ENCODE measurements around the gene GATA5.
"Not testable (repeated sequence)": the region's sequence is repeated elsewhere in the genome, so short reads cannot be mapped to it uniquely, and the experiment has no call there.

GATA5 gene

DNA sequence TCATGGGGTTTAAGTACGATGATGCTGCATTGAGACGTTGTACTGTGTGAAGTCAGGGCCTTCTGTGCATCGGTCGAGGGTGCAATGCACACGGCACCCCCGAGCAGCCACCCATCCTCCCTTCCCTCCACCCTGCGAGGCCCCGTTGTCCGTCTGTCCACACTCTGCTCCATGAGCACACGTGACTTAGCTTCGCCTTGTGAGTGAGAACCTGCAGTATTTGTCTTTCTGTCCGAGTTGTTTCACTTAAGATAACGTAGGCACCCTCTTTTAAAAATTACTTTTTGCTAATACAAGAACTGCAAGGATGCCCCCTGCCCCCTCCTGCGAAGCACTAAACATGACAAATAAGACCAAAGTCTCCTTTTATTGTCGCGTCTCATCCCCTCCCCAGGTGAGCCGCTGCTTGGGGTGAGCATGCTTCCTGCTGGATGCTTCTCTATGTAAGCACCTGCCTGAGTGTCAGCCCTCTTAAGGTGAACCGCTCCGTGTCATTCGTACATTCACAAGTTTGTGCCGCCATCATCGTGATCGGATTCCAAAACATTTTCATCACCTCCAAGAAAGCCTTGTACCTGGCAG is 44.8 kb downstream of the GATA5 start:
- no peaks in the 10 kb centered on the region for H3K36me3 ChIP-seq (ENCODE audit: control insufficient read depth, insufficient read depth, low read length, severe bottlenecking)
- H3K4me1 ChIP-seq (ENCODE audit: control insufficient read depth, insufficient read depth, low read length), result peaks cover 6% of the 10 kb centered on the region
- DNase-seq (ENCODE audit: low read depth), result no peak
- H3K4me3 ChIP-seq (ENCODE audit: low read length), result no peak overlapping the region
- H3K9ac ChIP-seq (ENCODE audit: low read length), result no peak overlapping the region
- peaks cover 63% of the 10 kb centered on the region for H3K27me3 ChIP-seq (replicated peaks; ENCODE audit: control insufficient read depth, insufficient read depth, low read length)
- H3K9me3 ChIP-seq (ENCODE audit: control insufficient read depth, low read length), result no peaks in the 10 kb centered on the region

DNA sequence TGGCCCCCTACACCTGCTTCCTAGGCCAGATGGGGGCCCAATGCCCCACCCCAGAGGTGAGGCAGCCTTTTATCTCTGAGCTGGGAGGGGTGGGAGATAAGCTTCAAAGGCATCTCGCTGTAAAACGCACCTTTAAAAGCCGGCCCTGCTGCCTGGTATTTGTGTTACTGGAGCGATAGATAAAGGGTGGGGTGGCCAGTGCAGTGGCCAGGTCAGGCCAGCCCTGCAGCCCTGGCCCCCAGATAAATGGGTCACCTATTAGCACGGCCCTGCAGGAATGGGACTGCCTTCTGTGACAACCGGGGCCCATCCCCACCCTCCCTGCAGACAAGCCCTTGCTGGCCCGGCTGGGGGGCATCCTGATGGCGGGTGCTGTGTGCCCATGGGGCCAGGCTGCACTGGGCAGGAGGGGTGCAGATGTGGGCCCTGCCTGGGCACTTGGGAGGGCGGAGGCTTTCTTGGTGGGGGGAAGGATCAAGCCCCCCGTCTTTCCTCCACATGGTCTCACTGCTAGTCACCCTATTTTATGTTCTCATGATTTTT is 45.4 kb downstream of the GATA5 start:
- H3K4me1 ChIP-seq (ENCODE audit: control insufficient read depth, insufficient read depth, low read length), result peaks cover 6% of the 10 kb centered on the region
- H3K36me3 ChIP-seq (ENCODE audit: control insufficient read depth, insufficient read depth, low read length, severe bottlenecking), result no peaks in the 10 kb centered on the region
- H3K9ac ChIP-seq (ENCODE audit: low read length), result no peak overlapping the region
- DNase-seq (ENCODE audit: low read depth), result no peak
- peaks cover 63% of the 10 kb centered on the region for H3K27me3 ChIP-seq (replicated peaks; ENCODE audit: control insufficient read depth, insufficient read depth, low read length)
- H3K9me3 ChIP-seq (ENCODE audit: control insufficient read depth, low read length), result no peaks in the 10 kb centered on the region
- no peak overlapping the region for H3K4me3 ChIP-seq (ENCODE audit: low read length)

DNA sequence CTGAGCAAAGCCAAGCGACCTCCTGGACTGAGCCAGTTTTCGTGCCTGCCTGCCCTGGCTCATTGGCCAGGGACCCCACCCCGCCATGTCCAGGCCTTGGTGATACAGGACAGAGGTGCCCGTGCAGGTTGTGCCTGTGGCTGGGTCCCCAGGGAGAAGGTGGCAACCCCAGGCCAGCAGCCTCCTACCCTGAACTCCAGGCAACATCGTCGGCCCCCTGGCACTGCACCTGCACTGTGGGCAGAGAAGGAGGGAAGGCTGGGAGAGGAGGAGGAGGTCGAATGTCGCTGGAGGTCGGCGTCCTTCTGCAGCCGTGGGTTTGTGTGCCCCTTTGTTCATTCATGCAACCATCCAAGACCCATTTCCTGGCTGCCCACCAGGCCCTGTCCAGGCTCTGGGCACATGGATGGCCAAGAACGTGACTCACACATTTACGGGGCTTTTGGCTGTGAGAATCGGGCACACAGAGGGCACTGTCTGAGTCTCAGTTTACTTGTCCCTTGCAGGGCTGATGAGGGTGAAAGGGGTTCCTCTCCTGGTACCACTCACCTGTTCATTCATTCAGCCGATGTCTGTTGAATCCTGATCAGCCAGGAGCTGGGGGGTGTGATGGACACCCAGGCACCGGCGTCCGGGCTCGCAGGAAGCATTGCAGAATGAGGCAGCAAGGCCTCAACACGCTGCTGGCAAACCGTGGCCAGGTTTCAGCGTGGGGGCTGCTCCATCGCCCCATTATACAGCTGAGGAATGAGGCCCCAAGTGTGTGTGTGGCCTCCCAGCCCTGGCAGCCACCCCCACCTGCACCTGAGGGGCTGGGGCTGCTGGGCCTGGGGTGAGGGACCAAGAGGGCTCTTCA is 46.1 kb downstream of the GATA5 start:
- no peak for DNase-seq (ENCODE audit: low read depth)
- no peaks in the 10 kb centered on the region for H3K9me3 ChIP-seq (ENCODE audit: control insufficient read depth, low read length)
- H3K27me3 ChIP-seq (replicated peaks; ENCODE audit: control insufficient read depth, insufficient read depth, low read length), result peaks cover 61% of the 10 kb centered on the region
- no peak overlapping the region for H3K9ac ChIP-seq (ENCODE audit: low read length)
- H3K4me3 ChIP-seq (ENCODE audit: low read length), result no peak overlapping the region
- peaks cover 6% of the 10 kb centered on the region for H3K4me1 ChIP-seq (ENCODE audit: control insufficient read depth, insufficient read depth, low read length)
- H3K36me3 ChIP-seq (ENCODE audit: control insufficient read depth, insufficient read depth, low read length, severe bottlenecking), result no peaks in the 10 kb centered on the region

DNA sequence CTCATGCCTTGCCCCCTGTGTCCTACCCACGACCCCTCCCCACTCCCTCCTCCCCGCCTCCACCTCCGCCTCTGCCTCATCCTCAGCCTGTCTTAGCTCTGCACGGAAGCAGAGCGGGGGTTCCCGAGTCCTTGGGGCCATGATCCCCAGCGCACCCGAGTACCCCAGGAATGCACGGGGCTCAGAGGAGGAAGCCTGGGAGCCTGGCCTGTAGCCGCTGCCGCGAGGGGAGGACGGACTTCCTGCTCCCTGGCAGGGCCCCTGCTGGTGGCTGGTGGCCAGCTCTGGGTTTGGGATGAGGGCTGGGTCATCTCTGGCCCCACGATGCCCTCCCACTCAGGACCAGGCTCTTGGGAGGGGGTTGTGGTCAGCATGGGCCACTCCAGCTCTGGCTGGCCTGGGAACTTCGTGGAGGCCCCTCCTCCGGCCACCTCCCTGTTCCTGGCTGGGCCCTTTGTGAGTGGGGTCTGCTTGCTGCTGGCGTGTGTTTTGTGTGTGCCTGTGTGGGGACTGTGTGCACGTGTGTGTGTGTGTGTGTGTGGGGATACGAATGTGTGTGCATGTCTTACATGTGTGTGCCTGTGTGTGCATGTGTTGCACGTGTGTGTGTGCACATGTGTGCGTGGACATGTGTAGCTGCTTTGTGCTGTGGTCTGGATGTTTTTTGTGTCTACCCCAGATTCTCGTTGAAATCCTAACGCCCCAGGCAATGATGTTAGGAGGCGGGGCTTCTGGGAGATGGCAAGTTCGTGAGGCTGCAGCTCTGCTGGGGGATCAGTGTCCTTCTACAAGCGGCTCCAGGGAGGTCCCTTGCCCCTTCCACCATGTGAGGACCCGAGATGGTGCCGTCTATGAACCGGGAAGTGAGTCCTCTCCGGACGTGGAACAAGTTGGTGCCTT is 47.1 kb downstream of the GATA5 start:
- peaks cover 1% of the 10 kb centered on the region for H3K4me1 ChIP-seq (ENCODE audit: control insufficient read depth, insufficient read depth, low read length)
- H3K9ac ChIP-seq (ENCODE audit: low read length), result no peak overlapping the region
- peaks cover 59% of the 10 kb centered on the region for H3K27me3 ChIP-seq (replicated peaks; ENCODE audit: control insufficient read depth, insufficient read depth, low read length)

DNA sequence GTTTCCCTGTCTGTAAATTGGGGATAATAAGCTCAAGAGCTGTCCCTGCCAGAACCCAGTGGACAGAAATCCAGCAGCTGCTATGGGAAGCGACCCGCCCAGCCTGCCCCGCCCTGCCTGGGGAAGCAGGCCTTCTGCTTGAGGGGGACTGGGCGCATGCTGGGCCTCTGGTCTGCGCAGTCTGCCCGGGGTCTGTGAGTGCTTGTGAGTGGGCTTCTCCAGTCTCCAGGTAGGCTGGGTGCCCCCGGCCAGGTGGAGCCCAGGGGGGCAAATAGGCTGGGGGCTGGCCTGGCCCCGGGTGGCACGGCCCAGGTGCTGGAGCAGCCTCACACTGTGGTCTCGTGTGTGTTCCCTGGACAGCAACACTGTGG is 47.8 kb downstream of the GATA5 start:
- Histone ChIP-seq H3K4me1 (ENCODE audit: control insufficient read depth, insufficient read depth, low read length) (no peaks in the 10 kb centered on the region), H3K9ac (ENCODE audit: low read length) (no peak overlapping the region), H3K27me3 (replicated peaks; ENCODE audit: control insufficient read depth, insufficient read depth, low read length) (peaks cover 59% of the 10 kb centered on the region), H3K4me3 (ENCODE audit: low read length) (no peak overlapping the region), H3K36me3 (ENCODE audit: control insufficient read depth, insufficient read depth, low read length, severe bottlenecking) (no peaks in the 10 kb centered on the region), H3K9me3 (ENCODE audit: control insufficient read depth, low read length) (no peaks in the 10 kb centered on the region)
- DNase-seq (ENCODE audit: low read depth), result no peak

More for the DNA sequence above, 47.1 kb downstream of the GATA5 start:
- DNase-seq (ENCODE audit: low read depth), result peak; percentile 8
- Histone ChIP-seq H3K36me3 (ENCODE audit: control insufficient read depth, insufficient read depth, low read length, severe bottlenecking) (no peaks in the 10 kb centered on the region), H3K4me3 (ENCODE audit: low read length) (no peak overlapping the region), H3K9me3 (ENCODE audit: control insufficient read depth, low read length) (no peaks in the 10 kb centered on the region)

DNA sequence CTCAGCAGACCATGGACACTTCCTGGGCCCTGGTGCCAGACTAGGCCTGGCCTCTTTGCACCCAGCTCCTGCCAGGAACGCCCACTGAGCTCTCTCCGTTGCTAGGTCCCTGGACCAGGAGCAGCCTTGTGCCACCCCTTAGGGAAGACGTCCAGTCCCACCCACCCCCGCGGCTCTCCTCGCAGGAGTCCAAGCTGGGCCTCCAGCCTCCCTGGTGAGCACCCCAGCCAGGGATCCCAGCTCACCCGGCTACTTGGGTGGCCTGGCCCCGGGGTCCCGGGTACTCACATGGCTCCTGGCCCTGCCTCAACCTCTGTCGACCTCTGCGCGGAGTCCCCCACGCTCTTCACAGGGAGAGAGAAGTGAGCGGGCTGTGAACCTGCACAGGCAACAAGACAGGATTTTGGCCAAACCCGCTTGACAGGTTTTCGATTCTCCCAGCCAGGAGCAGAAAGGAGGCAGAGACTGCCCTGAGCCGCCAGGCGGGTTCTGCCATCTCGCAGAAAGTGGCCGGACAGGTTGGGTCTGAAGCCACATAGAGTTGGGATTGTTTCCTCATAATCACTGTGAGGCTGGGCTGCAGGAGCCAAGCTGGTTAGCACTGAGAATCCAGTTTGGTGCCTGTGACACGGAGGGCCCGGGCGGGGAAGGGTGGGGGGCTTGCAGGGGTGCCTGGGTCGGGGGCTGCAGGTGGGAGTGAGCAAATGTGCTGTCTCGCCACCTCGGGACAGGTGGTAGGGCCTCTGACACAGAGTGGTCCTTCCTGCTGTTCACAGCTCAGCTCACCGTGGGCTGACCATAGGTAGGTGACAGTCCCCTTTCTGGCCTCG is 48.4 kb downstream of the GATA5 start, which contains the start of gene RBBP8NL:
Gene RBBP8NL, minus strand, starts transcription at position 368 of the 830 bp plus-strand sequence. CDS start 7,892 bp downstream, outside the sequence.
- Histone ChIP-seq H3K36me3 (ENCODE audit: control insufficient read depth, insufficient read depth, low read length, severe bottlenecking) (no peaks in the 10 kb centered on the region), H3K4me1 (ENCODE audit: control insufficient read depth, insufficient read depth, low read length) (no peaks in the 10 kb centered on the region), H3K4me3 (ENCODE audit: low read length) (no peak within 1 kb of the TSS), H3K9ac (ENCODE audit: low read length) (no peak within 1 kb of the TSS), H3K9me3 (ENCODE audit: control insufficient read depth, low read length) (no peaks in the 10 kb centered on the region), H3K27me3 (replicated peaks; ENCODE audit: control insufficient read depth, insufficient read depth, low read length) (peaks cover 56% of the 10 kb centered on the region)
- DNase-seq (ENCODE audit: low read depth), result no peak

DNA sequence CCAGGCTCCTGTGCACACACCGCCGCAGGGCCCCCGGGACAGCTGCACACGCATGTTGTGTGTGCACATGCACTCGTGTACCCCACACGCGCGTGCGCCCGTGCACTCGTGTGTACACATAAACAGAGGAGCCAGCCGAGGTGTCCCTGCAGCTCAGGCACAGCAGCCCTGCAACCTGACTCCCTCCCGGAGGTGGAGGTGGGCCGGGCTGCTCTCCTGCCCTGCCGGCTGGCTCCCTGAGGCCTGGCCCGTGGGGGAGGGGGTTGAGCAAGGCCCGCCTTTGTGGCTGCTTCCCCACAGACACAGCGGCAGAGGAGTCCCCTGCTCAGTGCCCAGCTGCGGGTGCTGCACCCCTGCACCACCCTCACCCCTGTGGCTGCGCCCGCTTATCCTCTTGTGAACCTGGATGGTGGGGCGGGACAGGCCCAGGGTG is 49.1 kb downstream of the GATA5 start:
- H3K9ac ChIP-seq (ENCODE audit: low read length), result no peak overlapping the region
- peaks cover 49% of the 10 kb centered on the region for H3K27me3 ChIP-seq (replicated peaks; ENCODE audit: control insufficient read depth, insufficient read depth, low read length)
- no peaks in the 10 kb centered on the region for H3K9me3 ChIP-seq (ENCODE audit: control insufficient read depth, low read length)
- no peak for DNase-seq (ENCODE audit: low read depth)
- H3K4me1 ChIP-seq (ENCODE audit: control insufficient read depth, insufficient read depth, low read length), result no peaks in the 10 kb centered on the region
- H3K4me3 ChIP-seq (ENCODE audit: low read length), result no peak overlapping the region
- no peaks in the 10 kb centered on the region for H3K36me3 ChIP-seq (ENCODE audit: control insufficient read depth, insufficient read depth, low read length, severe bottlenecking)

DNA sequence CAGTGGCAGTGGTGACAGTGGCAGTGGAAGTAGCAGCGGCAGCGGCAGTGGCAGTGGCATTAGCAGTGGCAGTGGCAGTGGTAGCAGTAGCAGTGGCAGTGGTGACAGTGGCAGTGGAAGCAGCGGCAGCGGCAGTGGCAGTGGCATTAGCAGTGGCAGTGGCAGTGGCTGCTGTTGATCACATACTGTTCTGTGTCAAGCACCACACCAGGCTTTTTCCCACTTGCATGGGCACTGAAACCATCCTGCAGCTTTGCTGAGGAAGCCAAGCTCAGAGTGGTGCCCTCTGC is 49.8 kb downstream of the GATA5 start:
- not testable (repeated sequence) for H3K9ac ChIP-seq (ENCODE audit: low read length); DNase-seq (ENCODE audit: low read depth); H3K4me3 ChIP-seq (ENCODE audit: low read length); H3K9me3 ChIP-seq (ENCODE audit: control insufficient read depth, low read length); H3K36me3 ChIP-seq (ENCODE audit: control insufficient read depth, insufficient read depth, low read length, severe bottlenecking); H3K4me1 ChIP-seq (ENCODE audit: control insufficient read depth, insufficient read depth, low read length)
- peaks cover 42% of the 10 kb centered on the region for H3K27me3 ChIP-seq (replicated peaks; ENCODE audit: control insufficient read depth, insufficient read depth, low read length)

DNA sequence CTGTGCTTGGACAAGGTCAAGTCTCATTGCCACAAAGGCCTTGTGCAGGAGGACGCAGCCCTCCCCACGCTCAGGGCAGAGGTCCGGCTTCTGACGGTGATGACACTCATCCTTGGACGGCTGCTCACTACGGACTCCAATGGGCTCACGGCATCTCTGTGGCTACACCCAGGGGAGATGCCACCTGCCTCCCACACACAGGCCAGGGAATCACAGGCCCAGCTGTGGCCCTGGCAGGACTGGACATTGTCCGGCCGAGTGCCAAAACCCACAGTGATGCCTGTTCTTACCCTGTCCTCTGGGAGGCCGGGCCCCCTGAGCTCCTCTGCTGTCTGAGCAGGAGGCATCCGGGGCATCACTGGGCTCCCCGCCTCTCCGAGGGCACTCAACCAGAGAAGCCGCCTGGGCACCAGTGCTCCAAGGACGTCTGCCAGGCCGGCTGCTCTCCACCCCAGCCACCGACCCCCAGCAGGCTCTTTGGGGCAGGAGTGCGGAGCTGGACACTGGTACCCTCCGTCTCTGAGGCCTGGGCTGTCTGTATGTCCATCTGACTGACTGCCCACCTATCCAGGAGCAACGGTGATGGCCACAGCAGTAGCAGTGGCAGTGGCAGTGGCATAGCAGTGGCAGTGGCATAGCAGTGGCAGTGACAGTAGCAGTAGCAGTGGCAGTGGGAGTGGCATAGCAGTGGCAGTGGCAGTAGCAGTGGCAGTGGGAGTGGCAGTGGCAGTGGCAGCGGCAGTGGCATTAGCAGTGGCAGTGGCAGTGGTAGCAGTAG is 50.3 kb downstream of the GATA5 start:
- H3K4me3 ChIP-seq (ENCODE audit: low read length), result no peak overlapping the region
- H3K36me3 ChIP-seq (ENCODE audit: control insufficient read depth, insufficient read depth, low read length, severe bottlenecking), result no peaks in the 10 kb centered on the region

More for the DNA sequence above, 50.3 kb downstream of the GATA5 start:
- Histone ChIP-seq H3K9ac (ENCODE audit: low read length) (no peak overlapping the region), H3K4me1 (ENCODE audit: control insufficient read depth, insufficient read depth, low read length) (no peaks in the 10 kb centered on the region), H3K9me3 (ENCODE audit: control insufficient read depth, low read length) (no peaks in the 10 kb centered on the region), H3K27me3 (replicated peaks; ENCODE audit: control insufficient read depth, insufficient read depth, low read length) (peaks cover 37% of the 10 kb centered on the region)
- DNase-seq (ENCODE audit: low read depth), result no peak

All from adipocyte (in vitro differentiated cells).